Measurements from ENCODE around the gene CHTF18.

Gene CHTF18

DNA sequence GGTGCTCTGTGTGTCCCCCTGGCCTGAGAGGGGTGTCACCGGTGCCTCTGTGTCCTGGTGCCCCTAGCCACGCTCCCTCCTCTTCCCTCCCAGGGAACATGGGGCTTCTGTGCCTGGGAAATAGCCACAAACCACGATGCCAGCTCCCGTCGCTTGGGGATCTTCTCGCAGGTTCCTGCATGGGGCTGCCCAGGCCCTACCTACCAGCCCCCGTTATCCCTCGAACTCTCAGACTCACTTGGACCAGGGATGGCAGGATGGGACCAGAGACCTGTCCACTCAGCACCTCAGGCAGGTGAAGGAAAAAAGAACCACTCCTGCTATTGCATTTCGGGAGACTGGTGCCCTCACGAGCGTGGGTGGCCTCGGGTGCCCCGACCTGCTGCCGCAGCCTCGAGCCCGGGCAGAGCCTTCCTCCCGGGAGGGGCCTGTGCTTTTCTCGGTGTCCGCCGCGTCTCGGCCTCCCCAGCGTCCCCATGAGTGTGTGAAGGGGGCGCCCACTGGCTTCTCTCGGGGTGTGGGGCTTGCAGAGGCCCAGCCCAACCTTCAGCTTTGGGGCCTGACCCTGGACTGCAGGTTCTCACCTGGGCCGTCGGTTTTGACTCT is 53.1 kb downstream of the CHTF18 start:
- Histone ChIP-seq H3K27me3 (ENCODE audit: control insufficient read depth, low read length) (no peaks in the 10 kb centered on the region), H3K9me3 (ENCODE audit: control insufficient read depth, insufficient read depth, low read length) (peaks cover 17% of the 10 kb centered on the region; the same call in 1 of the 2 replicates), H3K4me1 (ENCODE audit: control insufficient read depth, low read length) (no peaks in the 10 kb centered on the region), H3K4me3 (ENCODE audit: low read length) (no peak overlapping the region), H3K4me2 (ENCODE audit: low read length) (no peak overlapping the region), H3K27ac (ENCODE audit: low read depth, low read length) (no peak overlapping the region), H4K20me1 (ENCODE audit: control insufficient read depth, insufficient read depth, low read depth, low read length) (no peaks in the 10 kb centered on the region), H3F3A (ENCODE audit: control insufficient read depth, insufficient read depth) (no peaks in the 10 kb centered on the region), H3K79me2 (ENCODE audit: control insufficient read depth, low read length) (no peaks in the 10 kb centered on the region), H3K9me2 (replicated peaks; ENCODE audit: control insufficient read depth, low read length) (no peaks in the 10 kb centered on the region), H3K36me3 (ENCODE audit: control insufficient read depth, low read length) (no peaks in the 10 kb centered on the region)
- TF ChIP-seq EZH2phosphoT487 (IDR thresholded peaks at IDR 0.05; ENCODE audit: borderline replicate concordance, low read length), result no peak
- TF ChIP-seq, protein P1, sequence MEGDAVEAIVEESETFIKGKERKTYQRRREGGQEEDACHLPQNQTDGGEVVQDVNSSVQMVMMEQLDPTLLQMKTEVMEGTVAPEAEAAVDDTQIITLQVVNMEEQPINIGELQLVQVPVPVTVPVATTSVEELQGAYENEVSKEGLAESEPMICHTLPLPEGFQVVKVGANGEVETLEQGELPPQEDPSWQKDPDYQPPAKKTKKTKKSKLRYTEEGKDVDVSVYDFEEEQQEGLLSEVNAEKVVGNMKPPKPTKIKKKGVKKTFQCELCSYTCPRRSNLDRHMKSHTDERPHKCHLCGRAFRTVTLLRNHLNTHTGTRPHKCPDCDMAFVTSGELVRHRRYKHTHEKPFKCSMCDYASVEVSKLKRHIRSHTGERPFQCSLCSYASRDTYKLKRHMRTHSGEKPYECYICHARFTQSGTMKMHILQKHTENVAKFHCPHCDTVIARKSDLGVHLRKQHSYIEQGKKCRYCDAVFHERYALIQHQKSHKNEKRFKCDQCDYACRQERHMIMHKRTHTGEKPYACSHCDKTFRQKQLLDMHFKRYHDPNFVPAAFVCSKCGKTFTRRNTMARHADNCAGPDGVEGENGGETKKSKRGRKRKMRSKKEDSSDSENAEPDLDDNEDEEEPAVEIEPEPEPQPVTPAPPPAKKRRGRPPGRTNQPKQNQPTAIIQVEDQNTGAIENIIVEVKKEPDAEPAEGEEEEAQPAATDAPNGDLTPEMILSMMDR (IDR thresholded peaks at IDR 0.05; ENCODE audit: low read depth, low read length, poor library complexity, severe bottlenecking), result no peak

DNA sequence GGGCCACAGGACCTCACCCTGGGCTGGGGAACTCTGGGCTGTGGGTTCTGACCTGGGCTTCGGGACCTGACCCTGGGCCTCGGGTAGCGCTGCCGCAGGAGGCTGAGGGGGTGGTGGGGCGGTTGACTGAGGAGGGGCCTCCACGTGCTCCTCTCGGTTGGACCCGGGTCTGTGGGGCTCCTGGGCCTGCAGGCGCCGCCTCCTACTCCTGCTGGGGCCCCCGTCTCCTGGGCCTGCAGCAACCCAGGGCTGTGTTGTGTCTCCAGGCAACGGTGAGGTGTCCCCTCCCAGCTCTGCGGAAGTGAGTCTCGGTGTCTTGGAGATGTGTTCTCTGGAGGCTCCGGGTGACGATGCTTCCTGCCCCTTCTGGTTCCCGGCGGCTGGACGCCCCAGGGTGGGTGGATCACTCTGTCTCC is 53.6 kb downstream of the CHTF18 start:
- Histone ChIP-seq H3K36me3 (ENCODE audit: control insufficient read depth, low read length) (no peaks in the 10 kb centered on the region), H3K4me1 (ENCODE audit: control insufficient read depth, low read length) (no peaks in the 10 kb centered on the region), H3K9me3 (ENCODE audit: control insufficient read depth, insufficient read depth, low read length) (peaks cover 19% of the 10 kb centered on the region), H3K4me2 (ENCODE audit: low read length) (no peak overlapping the region), H3K4me3 (ENCODE audit: low read length) (no peak overlapping the region), H3F3A (ENCODE audit: control insufficient read depth, insufficient read depth) (no peaks in the 10 kb centered on the region), H3K27ac (ENCODE audit: low read depth, low read length) (no peak overlapping the region), H3K9me2 (replicated peaks; ENCODE audit: control insufficient read depth, low read length) (no peaks in the 10 kb centered on the region), H4K20me1 (ENCODE audit: control insufficient read depth, insufficient read depth, low read depth, low read length) (no peaks in the 10 kb centered on the region), H3K27me3 (ENCODE audit: control insufficient read depth, low read length) (no peaks in the 10 kb centered on the region), H3K79me2 (ENCODE audit: control insufficient read depth, low read length) (no peaks in the 10 kb centered on the region)
- TF ChIP-seq, protein P1 (IDR thresholded peaks at IDR 0.05; ENCODE audit: low read depth, low read length, poor library complexity, severe bottlenecking), result no peak
- TF ChIP-seq EZH2phosphoT487 (IDR thresholded peaks at IDR 0.05; ENCODE audit: borderline replicate concordance, low read length), result no peak

DNA sequence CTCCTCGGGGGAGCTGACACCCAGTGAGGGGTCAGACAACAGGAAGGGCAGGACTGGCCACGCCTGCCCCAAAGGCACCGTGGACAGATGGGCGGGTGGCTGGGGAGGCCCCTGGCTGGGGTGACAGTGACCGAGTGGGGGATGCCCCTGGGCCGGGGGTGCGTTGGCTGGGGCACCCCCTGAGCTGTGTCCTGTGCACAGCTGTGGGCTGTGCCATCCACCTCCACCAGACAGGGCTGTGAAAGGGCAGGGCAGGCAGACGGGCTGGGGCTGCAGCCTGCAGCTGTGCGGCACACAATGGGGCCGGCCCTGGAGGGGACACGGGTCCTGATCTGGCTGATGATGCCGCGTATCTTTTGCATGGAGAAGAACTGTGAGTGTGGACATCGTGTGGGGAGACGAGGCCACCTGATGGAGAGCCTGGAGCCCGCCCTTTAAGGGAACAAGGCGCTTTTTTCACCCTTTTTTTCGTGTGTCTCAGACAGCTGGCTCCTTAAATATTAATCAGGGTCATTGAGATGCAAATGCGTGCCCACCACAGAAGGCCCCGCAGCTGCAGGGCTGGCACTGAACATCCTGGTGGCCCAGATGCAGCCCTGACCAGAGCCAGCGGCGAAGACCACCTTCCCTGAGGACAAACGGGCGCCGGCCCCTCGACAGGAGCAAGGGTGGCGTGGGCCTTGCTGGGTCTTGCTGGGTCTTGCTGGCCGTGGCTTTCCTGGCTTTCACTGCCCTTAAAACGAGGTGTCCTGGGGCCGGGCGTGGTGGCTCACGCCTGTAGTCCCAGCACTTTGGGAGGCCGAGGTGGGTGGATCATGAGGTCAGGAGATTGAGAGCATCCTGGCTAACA is 54.5 kb downstream of the CHTF18 start:
- H3K9me3 ChIP-seq (ENCODE audit: control insufficient read depth, insufficient read depth, low read length), result peaks cover 27% of the 10 kb centered on the region
- H3K27ac ChIP-seq (ENCODE audit: low read depth, low read length), result no peak overlapping the region
- H3K36me3 ChIP-seq (ENCODE audit: control insufficient read depth, low read length), result no peaks in the 10 kb centered on the region
- H3K4me3 ChIP-seq (ENCODE audit: low read length), result no peak overlapping the region
- H3K27me3 ChIP-seq (ENCODE audit: control insufficient read depth, low read length), result no peaks in the 10 kb centered on the region
- H3F3A ChIP-seq (ENCODE audit: control insufficient read depth, insufficient read depth), result no peaks in the 10 kb centered on the region
- H3K4me2 ChIP-seq (ENCODE audit: low read length), result no peak overlapping the region
- H3K4me1 ChIP-seq (ENCODE audit: control insufficient read depth, low read length), result no peaks in the 10 kb centered on the region
- no peak for TF ChIP-seq EZH2phosphoT487 (IDR thresholded peaks at IDR 0.05; ENCODE audit: borderline replicate concordance, low read length)
- TF ChIP-seq, protein P1 (IDR thresholded peaks at IDR 0.05; ENCODE audit: low read depth, low read length, poor library complexity, severe bottlenecking), result no peak
- no peaks in the 10 kb centered on the region for H3K79me2 ChIP-seq (ENCODE audit: control insufficient read depth, low read length)
- H3K9me2 ChIP-seq (replicated peaks; ENCODE audit: control insufficient read depth, low read length), result no peaks in the 10 kb centered on the region
- H4K20me1 ChIP-seq (ENCODE audit: control insufficient read depth, insufficient read depth, low read depth, low read length), result no peaks in the 10 kb centered on the region
